ENCODE results near the gene HTR1D. TPM values are rescaled to one million over a fixed set of nuclear protein-coding genes. Genes with fewer than 3 reads are reported as not detected.

Gene HTR1D
- polyA plus RNA-seq, 1 donor from 2014 or later, result not detected

GRCh38 chr1:23177438-23178380 lies 39.6 kb downstream of the HTR1D start:
- Histone ChIP-seq H3K79me2 (replicated peaks; ENCODE audit: insufficient read depth, low read length) (no peaks in the 10 kb centered on the region), H3K27me3 (ENCODE audit: insufficient read depth, low read depth, low read length) (no peaks in the 10 kb centered on the region), H4K20me1 (ENCODE audit: insufficient read depth) (no peaks in the 10 kb centered on the region), H3K9me2 (ENCODE audit: insufficient read depth, low read length) (no peaks in the 10 kb centered on the region), H3K4me2 (ENCODE audit: low read length) (peak overlapping the region; percentile 32), H3F3A (ENCODE audit: insufficient read depth, low read length, poor library complexity, severe bottlenecking) (no peaks in the 10 kb centered on the region), H3K4me3 (ENCODE audit: low read length) (peak overlapping the region; percentile 66), H3K36me3 (ENCODE audit: insufficient read depth, low read length) (no peaks in the 10 kb centered on the region), H3K9ac (ENCODE audit: low read length) (peak overlapping the region; percentile 72), H3K27ac (ENCODE audit: low read length) (peak overlapping the region; percentile 35), H3K9me3 (ENCODE audit: low read length) (no peaks in the 10 kb centered on the region), H2AFZ (ENCODE audit: low read depth, low read length) (peak overlapping the region; percentile 53)
- TF ChIP-seq EZH2 (IDR thresholded peaks at IDR 0.05; ENCODE audit: borderline replicate concordance, insufficient read depth, low read length, poor library complexity, severe bottlenecking) (no peak), POLR2AphosphoS5 (IDR thresholded peaks at IDR 0.05) (peak; percentile 30), CTCF (IDR thresholded peaks at IDR 0.05; ENCODE audit: poor library complexity, severe bottlenecking) (peak; percentile 46), MXI1 (conservative IDR thresholded peaks at IDR 0.05; ENCODE audit: poor library complexity, severe bottlenecking) (peak; percentile 53), SMC3 (conservative IDR thresholded peaks at IDR 0.05; ENCODE audit: poor library complexity) (peak; percentile 39), EP300 (conservative IDR thresholded peaks at IDR 0.05; ENCODE audit: poor library complexity, severe bottlenecking) (peak; percentile 46), TAF1 (IDR thresholded peaks at IDR 0.05; ENCODE audit: low read depth) (peak; percentile 44), RAD21 (conservative IDR thresholded peaks at IDR 0.05) (peak; percentile 20)
- TF ChIP-seq, protein P1, sequence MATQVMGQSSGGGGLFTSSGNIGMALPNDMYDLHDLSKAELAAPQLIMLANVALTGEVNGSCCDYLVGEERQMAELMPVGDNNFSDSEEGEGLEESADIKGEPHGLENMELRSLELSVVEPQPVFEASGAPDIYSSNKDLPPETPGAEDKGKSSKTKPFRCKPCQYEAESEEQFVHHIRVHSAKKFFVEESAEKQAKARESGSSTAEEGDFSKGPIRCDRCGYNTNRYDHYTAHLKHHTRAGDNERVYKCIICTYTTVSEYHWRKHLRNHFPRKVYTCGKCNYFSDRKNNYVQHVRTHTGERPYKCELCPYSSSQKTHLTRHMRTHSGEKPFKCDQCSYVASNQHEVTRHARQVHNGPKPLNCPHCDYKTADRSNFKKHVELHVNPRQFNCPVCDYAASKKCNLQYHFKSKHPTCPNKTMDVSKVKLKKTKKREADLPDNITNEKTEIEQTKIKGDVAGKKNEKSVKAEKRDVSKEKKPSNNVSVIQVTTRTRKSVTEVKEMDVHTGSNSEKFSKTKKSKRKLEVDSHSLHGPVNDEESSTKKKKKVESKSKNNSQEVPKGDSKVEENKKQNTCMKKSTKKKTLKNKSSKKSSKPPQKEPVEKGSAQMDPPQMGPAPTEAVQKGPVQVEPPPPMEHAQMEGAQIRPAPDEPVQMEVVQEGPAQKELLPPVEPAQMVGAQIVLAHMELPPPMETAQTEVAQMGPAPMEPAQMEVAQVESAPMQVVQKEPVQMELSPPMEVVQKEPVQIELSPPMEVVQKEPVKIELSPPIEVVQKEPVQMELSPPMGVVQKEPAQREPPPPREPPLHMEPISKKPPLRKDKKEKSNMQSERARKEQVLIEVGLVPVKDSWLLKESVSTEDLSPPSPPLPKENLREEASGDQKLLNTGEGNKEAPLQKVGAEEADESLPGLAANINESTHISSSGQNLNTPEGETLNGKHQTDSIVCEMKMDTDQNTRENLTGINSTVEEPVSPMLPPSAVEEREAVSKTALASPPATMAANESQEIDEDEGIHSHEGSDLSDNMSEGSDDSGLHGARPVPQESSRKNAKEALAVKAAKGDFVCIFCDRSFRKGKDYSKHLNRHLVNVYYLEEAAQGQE (IDR thresholded peaks at IDR 0.05; ENCODE audit: borderline replicate concordance), result no peak

- H3K79me2 ChIP-seq (replicated peaks; ENCODE audit: insufficient read depth, low read length), result no peaks in the 10 kb centered on the region
- no peaks in the 10 kb centered on the region for H3K27me3 ChIP-seq (ENCODE audit: insufficient read depth, low read depth, low read length)
- H3K9me3 ChIP-seq (ENCODE audit: low read length), result no peaks in the 10 kb centered on the region
- no peaks in the 10 kb centered on the region for H3K36me3 ChIP-seq (ENCODE audit: insufficient read depth, low read length)
- no peaks in the 10 kb centered on the region for H4K20me1 ChIP-seq (ENCODE audit: insufficient read depth)
- no peak overlapping the region for H3K4me2 ChIP-seq (ENCODE audit: low read length)
- H2AFZ ChIP-seq (ENCODE audit: low read depth, low read length), result peak overlapping the region; percentile 53
- peak overlapping the region; percentile 72 for H3K9ac ChIP-seq (ENCODE audit: low read length)
- no peaks in the 10 kb centered on the region for H3K9me2 ChIP-seq (ENCODE audit: insufficient read depth, low read length)
- TF ChIP-seq RAD21 (conservative IDR thresholded peaks at IDR 0.05), result no peak
- H3F3A ChIP-seq (ENCODE audit: insufficient read depth, low read length, poor library complexity, severe bottlenecking), result no peaks in the 10 kb centered on the region
- H3K4me3 ChIP-seq (ENCODE audit: low read length), result peak overlapping the region; percentile 66
- H3K27ac ChIP-seq (ENCODE audit: low read length), result peak overlapping the region; percentile 20
Measured at GRCh38 chr1:23177031-23177430, 40.3 kb downstream of the HTR1D start.
